Stimulated activated CD4-positive, alpha-beta T cell treated with anti-CD3 and anti-CD28 coated beads, TNF-alpha, amount 100 ng/mL, for 4 hours (primary cell): ENCODE measurements around the gene PRR7.

ENCODE experiments used
- DNase-seq, 3 experiments: peaks; one replicate each; pipeline ENCODE4 v3.0.0-alpha.2; 2020; ENCODE audit warnings: low read depth in 3 of 3

The PRR7 gene

GRCh38 chr5:177450667-177451424, 4.2 kb downstream of the PRR7 start:
- no peak for DNase-seq

- no peak for DNase-seq
These were observed 6.3 kb downstream of the PRR7 start for GRCh38 chr5:177452688-177453638.

- DNase-seq: no peak
These were observed 7.3 kb downstream of the PRR7 start for GRCh38 chr5:177453852-177454396.

- peak; percentile 93 to 96 (median 94) for DNase-seq
These were observed 7.9 kb downstream of the PRR7 start for GRCh38 chr5:177454397-177455035.

GRCh38 chr5:177455036-177455660, 8.5 kb downstream of the PRR7 start:
- peak; percentile 86 to 92 (median 87) for DNase-seq

- peak; percentile 91 to 99 (median 97) for DNase-seq
These were observed 9.3 kb downstream of the PRR7 start for GRCh38 chr5:177455661-177456590.

- no peak for DNase-seq
These were observed 10.0 kb downstream of the PRR7 start for GRCh38 chr5:177456591-177456964.

- DNase-seq: no peak
These were observed 10.6 kb downstream of the PRR7 start for GRCh38 chr5:177456976-177457851.

- no peak for DNase-seq
These were observed 11.5 kb downstream of the PRR7 start for GRCh38 chr5:177457852-177458681.

- DNase-seq: no peak
These were observed 12.3 kb downstream of the PRR7 start for GRCh38 chr5:177458912-177459350.

GRCh38 chr5:177459357-177459756, 12.7 kb downstream of the PRR7 start:
- no peak for DNase-seq

- no peak for DNase-seq
These were observed 13.4 kb downstream of the PRR7 start for GRCh38 chr5:177459819-177460628.

- DNase-seq: no peak
These were observed 15.5 kb downstream of the PRR7 start for GRCh38 chr5:177462021-177462670.

- no peak for DNase-seq
These were observed 18.4 kb downstream of the PRR7 start for GRCh38 chr5:177465044-177465443.

- no peak for DNase-seq
These were observed 20.2 kb downstream of the PRR7 start for GRCh38 chr5:177466861-177467260.

- no peak for DNase-seq
These were observed 20.8 kb downstream of the PRR7 start for GRCh38 chr5:177467436-177467835.

GRCh38 chr5:177468329-177468684, 21.7 kb downstream of the PRR7 start:
- DNase-seq: no peak
